Lung (tissue), 12 donors: ENCODE results near the gene DCAKD. TPM values are rescaled to one million over a fixed set of nuclear protein-coding genes. Genes with fewer than 3 reads are reported as not detected.

Experiments
- ATAC-seq: fragments of 200-7000 bp; cut with Tn5 transposase; one replicate; pipeline ENCODE4 v1.9.1; 2020; ENCODE audit warnings: moderate number of reproducible peaks; ENCODE audit not compliant: insufficient read depth, low FRiP score
- DNase-seq, 3 donors: peaks; one replicate each; pipeline ENCODE4 v3.0.0-alpha.2; 2013 to 2017
- H3K27ac ChIP-seq, 2 donors: one replicate each; pipeline ENCODE4 v1.5.1; 2013; ENCODE audit warnings: mild to moderate bottlenecking in 2 of 2, moderate library complexity in 2 of 2, control low read depth in 1 of 2, inconsistent platforms in 1 of 2, low read depth in 1 of 2, low read length in 1 of 2
- H3K27me3 ChIP-seq, 3 donors: one replicate each; pipeline ENCODE4 v1.5.1; 2013; ENCODE audit warnings: low read length in 2 of 3; ENCODE audit not compliant: control insufficient read depth in 3 of 3, insufficient read depth in 3 of 3
- H3K36me3 ChIP-seq, 4 donors: one replicate each; pipeline ENCODE4 v1.5.1; 2013; ENCODE audit warnings: low read length in 4 of 4, mild to moderate bottlenecking in 1 of 4, moderate library complexity in 1 of 4; ENCODE audit not compliant: control insufficient read depth in 4 of 4, insufficient read depth in 4 of 4
- H3K4me1 ChIP-seq, 5 donors: one replicate each; pipeline ENCODE4 v1.5.1; 2013; ENCODE audit warnings: low read length in 5 of 5, mild to moderate bottlenecking in 2 of 5, moderate library complexity in 1 of 5; ENCODE audit not compliant: control insufficient read depth in 5 of 5, insufficient read depth in 5 of 5
- H3K4me3 ChIP-seq: one replicate; pipeline ENCODE4 v1.5.1; 2013; ENCODE audit warnings: mild to moderate bottlenecking, control low read depth, moderate library complexity
- H3K9ac ChIP-seq, 2 donors: one replicate each; pipeline ENCODE4 v1.5.1; 2013; ENCODE audit warnings: low read length in 2 of 2, control low read depth in 1 of 2; ENCODE audit not compliant: insufficient read depth in 1 of 2
- H3K9me3 ChIP-seq, 4 donors: one replicate each; pipeline ENCODE4 v1.5.1; 2013; ENCODE audit warnings: low read length in 3 of 4, mild to moderate bottlenecking in 1 of 4, moderate library complexity in 1 of 4; ENCODE audit not compliant: control insufficient read depth in 4 of 4, insufficient read depth in 3 of 4
- CTCF ChIP-seq: IDR thresholded peaks from 2 replicates; pipeline ENCODE4 v1.5.1; 2012; ENCODE audit warnings: mild to moderate bottlenecking; ENCODE audit errors: control extremely low read depth, extremely low read depth
- WGBS, 2 donors: extraction: QIAGEN DNeasy Blood & Tissue Kit; methylation state at CpG; one replicate each; pipeline ENCODE4 v1.1.7; 2013; 5-methylcytosine and 5-hydroxymethylcytosine counted together
- polyA plus RNA-seq, 2 donors: library from polyadenylated mRNA; stranded (reverse); fragments of 200-250 nt; gene quantifications; one replicate each; pipeline ENCODE4 v1.2.1, GENCODE V29; 2013
- total RNA-seq, 2 donors: library from RNA; depleted of rRNA in 1 of 2; stranded (reverse); fragments of >200 nt in 1 of 2; gene quantifications; one replicate each; pipeline ENCODE4 v1.2.1, GENCODE V29; 2014 to 2021
- donor health status: control.
- donor health status: control.
- donor health status: Bipolar disorder and iron deficiency.
- donor health status: healthy.
- donor health status: DM: yes; HTN: yes; CAD: no.

Gene DCAKD
- total and polyA plus RNA-seq, 4 donors: 11.8 to 28.8 (median 20.2) TPM

- Histone ChIP-seq H3K27ac (no peak overlapping the region), H3K4me3 (no peak overlapping the region), H3K27me3 (no peaks in the 10 kb centered on the region), H3K36me3 (no peaks in the 10 kb centered on the region), H3K9ac (no peak overlapping the region), H3K4me1 (peaks cover 0 to 3% (median 0%) of the 10 kb centered on the region in 5 donors), H3K9me3 (peaks cover 0 to 5% (median 1%) of the 10 kb centered on the region in 4 donors)
- WGBS, 2 donors: 49 to 63% methylated on average over 8 of the region's 8 CpGs
- TF ChIP-seq CTCF: no peak
- no peak for ATAC-seq
- DNase-seq: no peak
Observed at GRCh38 chr17:45003877-45004276, 47.6 kb downstream of the DCAKD start.

GRCh38 chr17:45001310-45001709 is 50.1 kb downstream of the DCAKD start:
- ATAC-seq: no peak
- no peak overlapping the region for H3K4me3 ChIP-seq
- H3K27me3 ChIP-seq: no peaks in the 10 kb centered on the region
- H3K9me3 ChIP-seq: peaks cover 0 to 5% (median 2%) of the 10 kb centered on the region in 4 donors
- no peak overlapping the region for H3K27ac ChIP-seq
- H3K36me3 ChIP-seq: no peaks in the 10 kb centered on the region
- H3K9ac ChIP-seq: no peak overlapping the region
- WGBS, 2 donors: 71 to 85% methylated on average over 3 of the region's 3 CpGs
- peaks cover 0 to 10% (median 0%) of the 10 kb centered on the region in 5 donors for H3K4me1 ChIP-seq
- no peak for TF ChIP-seq CTCF
- no peak for DNase-seq

- Histone ChIP-seq H3K9ac (no peak overlapping the region), H3K27ac (no peak overlapping the region), H3K27me3 (no peaks in the 10 kb centered on the region), H3K4me1 (peaks cover 0 to 18% (median 0%) of the 10 kb centered on the region in 5 donors), H3K4me3 (no peak overlapping the region), H3K36me3 (no peaks in the 10 kb centered on the region), H3K9me3 (peaks cover 0 to 5% (median 2%) of the 10 kb centered on the region in 4 donors)
- DNase-seq: no peak
- TF ChIP-seq CTCF: no peak
- 94 to 96% methylated on average over 3 of the region's 3 CpGs for WGBS, 2 donors
- ATAC-seq: no peak
Observed at GRCh38 chr17:44999433-44999832, 52.0 kb downstream of the DCAKD start.

- DNase-seq (no peak), ATAC-seq (no peak)
- Histone ChIP-seq H3K27ac (no peak overlapping the region), H3K4me1 (peaks cover 0 to 18% (median 0%) of the 10 kb centered on the region in 5 donors), H3K9me3 (peaks cover 0 to 5% (median 2%) of the 10 kb centered on the region in 4 donors), H3K36me3 (no peaks in the 10 kb centered on the region), H3K9ac (no peak overlapping the region), H3K27me3 (no peaks in the 10 kb centered on the region), H3K4me3 (no peak overlapping the region)
- TF ChIP-seq CTCF: no peak
Observed at GRCh38 chr17:44998646-44999045, 52.8 kb downstream of the DCAKD start.
